Activated CD8-positive, alpha-beta T cell treated with anti-CD3 and anti-CD28 coated beads for 36 hours (primary cell): Measurements from ENCODE around the gene TTYH2. TPM values are rescaled to one million over a fixed set of nuclear protein-coding genes. Genes with fewer than 3 reads are reported as not detected.

Experiments
- ATAC-seq: fragments of 200-7000 bp; cut with Tn5 transposase; one replicate; pipeline ENCODE4 v1.10.0; 2021; ENCODE audit warnings: mild to moderate bottlenecking, moderate library complexity
- CTCF ChIA-PET: fragments of 350-600 bp; sonication (Branson Sonifier 250); formaldehyde crosslinking; loops from one replicate; lab custom pipeline; 2021; ENCODE audit warnings: antibody characterized with exemption; lab: Charles Lee
- POLR2A ChIA-PET: fragments of 350-600 bp; sonication (Branson Sonifier 250); formaldehyde crosslinking; loops from one replicate; lab custom pipeline; 2021; ENCODE audit warnings: antibody characterized with exemption; lab: Charles Lee
- DNase-seq: peaks from one replicate; pipeline ENCODE4 v3.0.0-alpha.2; 2020
- H3K27ac Mint-ChIP-seq: one replicate; pipeline ENCODE4 v1.8.0; 2021; ENCODE audit warnings: mild to moderate bottlenecking, mixed read lengths
- H3K27me3 Mint-ChIP-seq: one replicate; pipeline ENCODE4 v1.8.0; 2021; ENCODE audit warnings: mixed read lengths
- H3K36me3 Mint-ChIP-seq: one replicate; pipeline ENCODE4 v1.8.0; 2021; ENCODE audit warnings: low read depth, mixed read lengths
- H3K4me1 Mint-ChIP-seq: one replicate; pipeline ENCODE4 v1.8.0; 2021; ENCODE audit warnings: low read depth, mixed read lengths
- H3K4me3 Mint-ChIP-seq: one replicate; pipeline ENCODE4 v1.8.0; 2021; ENCODE audit warnings: mild to moderate bottlenecking, moderate library complexity, mixed read lengths
- H3K9me3 Mint-ChIP-seq: one replicate; pipeline ENCODE4 v1.8.0; 2021; ENCODE audit warnings: mixed read lengths
- intact Hi-C: fragments of 100-400 bp; cut with micrococcal nuclease; formaldehyde crosslinking; loops from one replicate; pipeline ENCODE4 v1.10.0; 2022
- total RNA-seq, 2 experiments: library from RNA; stranded (reverse); gene quantifications; one replicate each; pipeline ENCODE4 v1.2.3, GENCODE V29; 2021
- TF ChIP-seq, protein P1 (sequence below): fragments of 200-600 bp; IDR thresholded peaks from one replicate; pipeline ENCODE4 v1.8.0; 2022; ENCODE audit warnings: antibody characterized with exemption, mild to moderate bottlenecking

TTYH2 gene
- total RNA-seq, 2 experiments from 2014 or later = 3.4 to 4.9 TPM

- CTCF ChIA-PET = interaction anchor here (1.0 to 5.1 kb wide), 4 partner anchors 10 to 114 kb away, joined by 3 to 50 read pairs (median 10); no protein-coding TSS in a partner anchor
- Mint-ChIP-seq H3K4me1 (peaks cover 8% of the 10 kb centered on the region), H3K9me3 (no peaks in the 10 kb centered on the region), H3K27me3 (peaks cover 26% of the 10 kb centered on the region), H3K27ac (no peak overlapping the region), H3K4me3 (no peak overlapping the region), H3K36me3 (peaks cover 4% of the 10 kb centered on the region)
- intact Hi-C loops = no loop called here
- DNase-seq = peak; percentile 33
- TF ChIP-seq, protein P1, sequence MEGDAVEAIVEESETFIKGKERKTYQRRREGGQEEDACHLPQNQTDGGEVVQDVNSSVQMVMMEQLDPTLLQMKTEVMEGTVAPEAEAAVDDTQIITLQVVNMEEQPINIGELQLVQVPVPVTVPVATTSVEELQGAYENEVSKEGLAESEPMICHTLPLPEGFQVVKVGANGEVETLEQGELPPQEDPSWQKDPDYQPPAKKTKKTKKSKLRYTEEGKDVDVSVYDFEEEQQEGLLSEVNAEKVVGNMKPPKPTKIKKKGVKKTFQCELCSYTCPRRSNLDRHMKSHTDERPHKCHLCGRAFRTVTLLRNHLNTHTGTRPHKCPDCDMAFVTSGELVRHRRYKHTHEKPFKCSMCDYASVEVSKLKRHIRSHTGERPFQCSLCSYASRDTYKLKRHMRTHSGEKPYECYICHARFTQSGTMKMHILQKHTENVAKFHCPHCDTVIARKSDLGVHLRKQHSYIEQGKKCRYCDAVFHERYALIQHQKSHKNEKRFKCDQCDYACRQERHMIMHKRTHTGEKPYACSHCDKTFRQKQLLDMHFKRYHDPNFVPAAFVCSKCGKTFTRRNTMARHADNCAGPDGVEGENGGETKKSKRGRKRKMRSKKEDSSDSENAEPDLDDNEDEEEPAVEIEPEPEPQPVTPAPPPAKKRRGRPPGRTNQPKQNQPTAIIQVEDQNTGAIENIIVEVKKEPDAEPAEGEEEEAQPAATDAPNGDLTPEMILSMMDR = no peak
- ATAC-seq = no peak
- POLR2A ChIA-PET = no interaction called here
These were observed 14.7 kb upstream of the TTYH2 start for GRCh38 chr17:74198694-74199093.

DNA sequence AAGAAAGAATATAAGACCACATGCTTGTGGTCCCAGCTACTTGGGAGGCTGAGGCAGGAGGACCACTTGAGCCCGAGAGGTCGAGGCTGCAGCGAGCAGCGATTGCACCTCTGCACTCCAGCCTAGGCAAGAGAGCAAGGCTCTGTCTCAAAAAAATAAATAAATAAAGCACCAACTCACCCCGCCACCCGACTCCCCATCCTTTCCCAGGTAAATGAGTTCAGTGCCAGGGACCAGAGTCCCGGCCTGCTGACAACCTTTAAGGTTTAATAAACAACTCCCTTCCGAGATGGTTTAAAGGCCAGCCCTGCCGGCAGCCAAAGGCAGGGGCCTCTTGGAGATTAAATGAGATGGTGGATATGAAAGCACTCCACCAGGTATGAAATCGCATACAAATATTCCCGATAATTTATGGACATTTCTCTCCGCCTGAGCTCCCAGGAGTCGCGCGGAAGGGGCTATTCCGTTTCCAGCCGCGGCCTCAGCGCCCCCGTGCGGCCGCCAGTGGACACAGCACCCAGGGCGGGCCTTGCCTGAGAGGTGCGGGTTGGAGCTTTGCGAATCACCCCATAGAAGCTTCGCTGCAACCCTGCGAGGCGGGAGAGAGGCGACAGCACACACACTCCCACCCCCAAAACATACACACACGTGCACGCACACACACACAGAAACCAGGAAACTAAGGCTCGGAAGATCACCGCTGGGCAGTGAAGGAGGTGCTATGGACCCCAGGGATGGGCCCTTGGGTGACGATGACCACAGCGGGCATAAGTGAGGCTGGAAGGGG, 13.9 kb upstream of the TTYH2 start:
- Mint-ChIP-seq H3K27ac (no peak overlapping the region), H3K27me3 (peaks cover 25% of the 10 kb centered on the region), H3K36me3 (peaks cover 10% of the 10 kb centered on the region), H3K4me1 (peaks cover 8% of the 10 kb centered on the region), H3K9me3 (no peaks in the 10 kb centered on the region), H3K4me3 (no peak overlapping the region)
- intact Hi-C loops = no loop called here
- ChIA-PET POLR2A (interaction anchor here (1.7 kb wide), 1 partner anchor 10 kb away, joined by 6 read pairs; no protein-coding TSS in a partner anchor), CTCF (interaction anchor here (0.7 to 5.1 kb wide), 26 partner anchors 10 to 769 kb away, joined by 3 to 50 read pairs (median 4); partner anchors contain the start of genes DNAI2 and TTYH2)
- DNase-seq = peak; percentile 75
- TF ChIP-seq, protein P1 = peak; percentile 99
- peak; percentile 66 for ATAC-seq

DNA sequence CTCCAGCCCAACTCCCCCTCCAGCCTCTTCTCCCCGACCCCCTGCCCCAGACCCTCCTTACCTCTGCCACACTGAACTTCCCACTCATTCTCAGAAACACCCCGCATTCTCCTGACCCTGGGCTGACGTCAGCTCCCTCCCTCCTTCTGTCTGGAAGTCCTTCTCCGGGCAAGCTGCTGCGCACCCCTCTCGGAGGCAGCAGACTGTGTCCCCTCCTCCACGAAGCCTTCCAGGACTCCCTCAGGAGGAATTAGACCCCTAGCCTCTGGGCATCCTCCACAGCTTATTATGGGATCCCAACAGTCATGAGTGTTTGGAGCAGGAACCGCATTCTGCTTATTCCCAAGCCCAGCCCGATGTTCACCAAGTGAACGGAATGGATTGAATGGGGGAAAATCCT, 13.3 kb upstream of the TTYH2 start:
- peaks cover 19% of the 10 kb centered on the region for H3K27me3 Mint-ChIP-seq
- no peak for ATAC-seq
- peaks cover 12% of the 10 kb centered on the region for H3K4me1 Mint-ChIP-seq
- DNase-seq = no peak
- H3K9me3 Mint-ChIP-seq = no peaks in the 10 kb centered on the region
- H3K4me3 Mint-ChIP-seq = no peak overlapping the region
- ChIA-PET POLR2A (interaction anchor here (1.7 kb wide), 1 partner anchor 9 kb away, joined by 6 read pairs; no protein-coding TSS in a partner anchor), CTCF (interaction anchor here (0.7 to 5.1 kb wide), 25 partner anchors 9 to 770 kb away, joined by 3 to 50 read pairs (median 4); partner anchors contain the start of genes DNAI2 and TTYH2)
- H3K36me3 Mint-ChIP-seq = peaks cover 15% of the 10 kb centered on the region
- no peak overlapping the region for H3K27ac Mint-ChIP-seq
- TF ChIP-seq, protein P1 = no peak
- intact Hi-C loops = no loop called here

DNA sequence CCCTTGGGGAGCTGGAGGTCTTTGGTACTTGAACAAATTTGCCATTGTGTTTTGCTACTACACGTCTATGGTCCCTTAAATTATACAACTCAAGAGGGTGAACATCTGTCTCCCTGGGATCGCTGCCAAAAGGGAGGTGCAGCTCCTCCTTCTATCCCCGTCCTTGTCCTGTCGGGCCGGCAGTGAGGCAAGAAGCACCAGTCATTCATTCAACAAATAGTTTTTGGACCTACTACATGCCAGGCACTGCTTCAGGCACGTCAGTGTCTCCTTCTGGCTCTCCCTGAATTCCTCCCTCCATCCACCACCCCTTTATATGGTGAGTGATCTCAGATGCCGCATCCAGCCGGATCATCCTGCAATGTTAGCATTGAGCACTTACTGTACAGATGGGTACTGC, 12.1 kb upstream of the TTYH2 start:
- ChIA-PET POLR2A (interaction anchor here (1.7 kb wide), 1 partner anchor 8 kb away, joined by 6 read pairs; no protein-coding TSS in a partner anchor), CTCF (interaction anchor here (2.2 to 5.1 kb wide), 2 partner anchors 13 to 479 kb away, joined by 5 to 50 read pairs; no protein-coding TSS in a partner anchor)
- Mint-ChIP-seq H3K4me3 (no peak overlapping the region), H3K9me3 (no peaks in the 10 kb centered on the region), H3K36me3 (peaks cover 27% of the 10 kb centered on the region), H3K27me3 (peaks cover 13% of the 10 kb centered on the region), H3K27ac (no peak overlapping the region), H3K4me1 (peaks cover 19% of the 10 kb centered on the region)
- intact Hi-C loops = no loop called here
- ATAC-seq (no peak), DNase-seq (no peak)
- TF ChIP-seq, protein P1 = no peak

- CTCF ChIA-PET = interaction anchor here (1.0 to 5.1 kb wide), 2 partner anchors 13 to 84 kb away, joined by 3 to 50 read pairs; no protein-coding TSS in a partner anchor
- H3K4me1 Mint-ChIP-seq = peaks cover 23% of the 10 kb centered on the region
- intact Hi-C loops = no loop called here
These were observed 11.4 kb upstream of the TTYH2 start for GRCh38 chr17:74201948-74202347.

More at GRCh38 chr17:74201948-74202347, 11.4 kb upstream of the TTYH2 start:
- TF ChIP-seq, protein P1 = no peak
- POLR2A ChIA-PET = no interaction called here
- Mint-ChIP-seq H3K9me3 (no peaks in the 10 kb centered on the region), H3K36me3 (peaks cover 33% of the 10 kb centered on the region), H3K4me3 (no peak overlapping the region), H3K27ac (no peak overlapping the region), H3K27me3 (peaks cover 13% of the 10 kb centered on the region)
- DNase-seq (no peak), ATAC-seq (no peak)
